Measurements from ENCODE around the gene USH2A.

- TF ChIP-seq, protein P1, sequence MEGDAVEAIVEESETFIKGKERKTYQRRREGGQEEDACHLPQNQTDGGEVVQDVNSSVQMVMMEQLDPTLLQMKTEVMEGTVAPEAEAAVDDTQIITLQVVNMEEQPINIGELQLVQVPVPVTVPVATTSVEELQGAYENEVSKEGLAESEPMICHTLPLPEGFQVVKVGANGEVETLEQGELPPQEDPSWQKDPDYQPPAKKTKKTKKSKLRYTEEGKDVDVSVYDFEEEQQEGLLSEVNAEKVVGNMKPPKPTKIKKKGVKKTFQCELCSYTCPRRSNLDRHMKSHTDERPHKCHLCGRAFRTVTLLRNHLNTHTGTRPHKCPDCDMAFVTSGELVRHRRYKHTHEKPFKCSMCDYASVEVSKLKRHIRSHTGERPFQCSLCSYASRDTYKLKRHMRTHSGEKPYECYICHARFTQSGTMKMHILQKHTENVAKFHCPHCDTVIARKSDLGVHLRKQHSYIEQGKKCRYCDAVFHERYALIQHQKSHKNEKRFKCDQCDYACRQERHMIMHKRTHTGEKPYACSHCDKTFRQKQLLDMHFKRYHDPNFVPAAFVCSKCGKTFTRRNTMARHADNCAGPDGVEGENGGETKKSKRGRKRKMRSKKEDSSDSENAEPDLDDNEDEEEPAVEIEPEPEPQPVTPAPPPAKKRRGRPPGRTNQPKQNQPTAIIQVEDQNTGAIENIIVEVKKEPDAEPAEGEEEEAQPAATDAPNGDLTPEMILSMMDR (IDR thresholded peaks at IDR 0.05) = no peak
- TF ChIP-seq POLR2A (IDR thresholded peaks at IDR 0.05) (no peak), EP300 (IDR thresholded peaks at IDR 0.05) (no peak)
Observed at GRCh38 chr1:215889871-215890270, 533.4 kb downstream of the USH2A start.
